HG02885 (cell line): ENCODE measurements around the gene CMIP.
"Not testable (repeated sequence)": the region's sequence is repeated elsewhere in the genome, so short reads cannot be mapped to it uniquely, and the experiment has no call there.

Experiments used
- ATAC-seq: cut with Tn5 transposase; IDR thresholded peaks from one replicate; pipeline ENCODE4 v1.9.1; 2021; ENCODE audit warnings: mild to moderate bottlenecking; ENCODE audit not compliant: unreplicated experiment, poor library complexity

CMIP gene

GRCh38 chr16:81444448-81445121, at the start of gene CMIP:
TSS of gene CMIP (plus strand) at chr16:81444808.
- peak; percentile 84 for ATAC-seq

GRCh38 chr16:81394966-81395655, 49.5 kb upstream of the CMIP start:
- ATAC-seq = no peak

GRCh38 chr16:81397058-81397878, 47.3 kb upstream of the CMIP start:
- ATAC-seq = no peak

GRCh38 chr16:81397879-81398520, 46.6 kb upstream of the CMIP start:
- no peak for ATAC-seq

- no peak for ATAC-seq
Observed at GRCh38 chr16:81399909-81400308, 44.7 kb upstream of the CMIP start.

GRCh38 chr16:81401035-81401950, 43.3 kb upstream of the CMIP start:
- no peak for ATAC-seq

GRCh38 chr16:81403208-81403600, 41.4 kb upstream of the CMIP start:
- ATAC-seq = no peak

GRCh38 chr16:81403601-81404391, 40.8 kb upstream of the CMIP start:
- ATAC-seq = peak; percentile 76

- not testable (repeated sequence) for ATAC-seq
Observed at GRCh38 chr16:81405002-81405401, 39.6 kb upstream of the CMIP start.

- ATAC-seq = no peak
Observed at GRCh38 chr16:81405702-81406113, 38.9 kb upstream of the CMIP start.

- no peak for ATAC-seq
Observed at GRCh38 chr16:81408409-81408950, 36.1 kb upstream of the CMIP start.

- no peak for ATAC-seq
Observed at GRCh38 chr16:81409016-81409556, 35.5 kb upstream of the CMIP start.

- ATAC-seq = no peak
Observed at GRCh38 chr16:81410643-81411293, 33.8 kb upstream of the CMIP start.

GRCh38 chr16:81413245-81413990, 31.2 kb upstream of the CMIP start:
- no peak for ATAC-seq

- ATAC-seq = no peak
Observed at GRCh38 chr16:81415751-81416150, 28.9 kb upstream of the CMIP start.

GRCh38 chr16:81416749-81417148, 27.9 kb upstream of the CMIP start:
- no peak for ATAC-seq

- ATAC-seq = no peak
Observed at GRCh38 chr16:81417210-81417609, 27.4 kb upstream of the CMIP start.
